ENCODE measurements around the gene STAC3. TPM values are rescaled to one million over a fixed set of nuclear protein-coding genes. Genes with fewer than 3 reads are reported as not detected.

Gene STAC3
- total RNA-seq, 2 experiments from 2014 or later, result 4.1 to 4.5 TPM

DNA sequence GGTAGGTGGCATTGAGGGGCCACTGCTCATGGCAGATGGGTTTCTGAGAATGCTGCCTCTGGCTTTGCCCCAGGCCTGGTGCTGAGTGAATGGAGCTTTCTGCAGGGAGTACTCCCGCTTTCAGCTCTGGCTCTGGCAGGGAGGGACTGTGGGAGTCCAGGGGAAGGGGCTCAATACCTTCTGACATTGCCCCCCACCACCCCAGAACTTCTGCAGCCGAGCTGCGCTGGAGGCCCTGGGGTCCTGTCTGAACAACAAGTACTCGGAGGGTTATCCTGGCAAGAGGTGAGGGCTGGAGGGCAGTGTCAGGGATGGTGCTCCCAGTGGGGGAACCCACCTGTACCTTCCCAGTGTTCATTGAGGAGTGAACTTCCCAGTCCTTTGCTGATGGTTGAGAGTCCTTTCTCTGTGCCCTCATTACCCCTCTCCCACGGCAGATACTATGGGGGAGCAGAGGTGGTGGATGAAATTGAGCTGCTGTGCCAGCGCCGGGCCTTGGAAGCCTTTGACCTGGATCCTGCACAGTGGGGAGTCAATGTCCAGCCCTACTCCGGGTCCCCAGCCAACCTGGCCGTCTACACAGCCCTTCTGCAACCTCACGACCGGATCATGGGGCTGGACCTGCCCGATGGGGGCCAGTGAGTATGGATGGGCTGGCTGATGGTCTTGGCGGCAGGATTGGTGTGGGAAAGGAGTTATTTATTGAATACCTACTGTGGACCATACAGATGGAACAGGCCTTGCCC, 19.5 kb downstream of the STAC3 start:
- Mint-ChIP-seq H3K27ac (no peak overlapping the region), H3K4me1 (peaks cover 71% of the 10 kb centered on the region), H3K36me3 (ENCODE audit: low read depth) (peaks cover 61% of the 10 kb centered on the region)

DNA sequence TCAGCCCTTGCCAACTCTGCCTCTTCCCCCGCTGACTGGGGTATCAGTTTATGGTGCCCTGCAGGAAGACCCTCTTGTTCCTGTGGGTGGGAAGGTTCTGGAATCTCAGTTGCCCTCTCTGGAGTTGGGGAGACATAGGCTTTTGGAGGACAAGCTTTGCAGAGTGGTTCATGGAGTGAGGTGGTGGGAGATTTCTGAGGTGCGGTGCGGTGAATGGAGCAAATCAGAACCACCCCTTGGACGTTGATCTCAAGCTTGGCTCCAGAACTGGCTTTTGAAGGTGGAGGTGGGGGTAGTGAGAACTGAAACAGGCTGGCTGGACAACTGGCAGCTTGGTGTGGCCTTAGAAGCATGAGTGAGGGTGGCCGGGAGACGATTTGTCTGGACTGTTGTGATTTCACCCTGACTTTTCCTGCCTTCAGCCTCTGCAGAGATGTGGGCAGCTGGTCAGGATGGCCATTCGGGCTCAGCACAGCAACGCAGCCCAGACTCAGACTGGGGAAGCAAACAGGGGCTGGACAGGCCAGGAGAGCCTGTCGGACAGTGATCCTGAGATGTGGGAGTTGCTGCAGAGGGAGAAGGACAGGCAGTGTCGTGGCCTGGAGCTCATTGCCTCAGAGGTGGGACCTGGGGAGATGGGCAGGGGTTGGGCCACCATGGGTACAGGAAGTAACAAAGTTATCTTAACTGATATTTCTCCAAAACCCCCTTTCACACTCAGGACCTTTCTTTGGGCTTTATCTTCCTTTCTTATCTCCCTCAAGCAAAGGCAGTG, 20.4 kb downstream of the STAC3 start:
- no peak for DNase-seq
- H3K27me3 Mint-ChIP-seq, result peaks cover 17% of the 10 kb centered on the region
- H3K27ac Mint-ChIP-seq, result peak overlapping the region; percentile 80
- H3K4me3 Mint-ChIP-seq, result peak overlapping the region; percentile 94
- H3K36me3 Mint-ChIP-seq (ENCODE audit: low read depth), result peaks cover 56% of the 10 kb centered on the region
- H3K4me1 Mint-ChIP-seq, result peaks cover 72% of the 10 kb centered on the region
- POLR2A ChIA-PET, result interaction anchor here (1.4 to 3.5 kb wide), 8 partner anchors 9 to 230 kb away, joined by 5 to 51 read pairs (median 9); partner anchors contain the start of genes GLI1, NEMP1 and STAT6
- CTCF ChIA-PET, result interaction anchor here (1.5 to 7.3 kb wide), 4 partner anchors 11 to 228 kb away, joined by 3 to 146 read pairs (median 62); partner anchors contain the start of gene GLI1
- H3K9me3 Mint-ChIP-seq, result no peaks in the 10 kb centered on the region

More for the DNA sequence above, 19.5 kb downstream of the STAC3 start:
- no peaks in the 10 kb centered on the region for H3K9me3 Mint-ChIP-seq
- peaks cover 10% of the 10 kb centered on the region for H3K27me3 Mint-ChIP-seq
- CTCF ChIA-PET, result interaction anchor here (2.7 to 7.3 kb wide), 2 partner anchors 10 to 17 kb away, joined by 110 to 146 read pairs; a partner anchor contains a TSS
- POLR2A ChIA-PET, result interaction anchor here (2.3 to 3.5 kb wide), 2 partner anchors 8 kb away, joined by 6 to 51 read pairs; no protein-coding TSS in a partner anchor
- no peak for DNase-seq
- H3K4me3 Mint-ChIP-seq, result peak overlapping the region; percentile 94

DNA sequence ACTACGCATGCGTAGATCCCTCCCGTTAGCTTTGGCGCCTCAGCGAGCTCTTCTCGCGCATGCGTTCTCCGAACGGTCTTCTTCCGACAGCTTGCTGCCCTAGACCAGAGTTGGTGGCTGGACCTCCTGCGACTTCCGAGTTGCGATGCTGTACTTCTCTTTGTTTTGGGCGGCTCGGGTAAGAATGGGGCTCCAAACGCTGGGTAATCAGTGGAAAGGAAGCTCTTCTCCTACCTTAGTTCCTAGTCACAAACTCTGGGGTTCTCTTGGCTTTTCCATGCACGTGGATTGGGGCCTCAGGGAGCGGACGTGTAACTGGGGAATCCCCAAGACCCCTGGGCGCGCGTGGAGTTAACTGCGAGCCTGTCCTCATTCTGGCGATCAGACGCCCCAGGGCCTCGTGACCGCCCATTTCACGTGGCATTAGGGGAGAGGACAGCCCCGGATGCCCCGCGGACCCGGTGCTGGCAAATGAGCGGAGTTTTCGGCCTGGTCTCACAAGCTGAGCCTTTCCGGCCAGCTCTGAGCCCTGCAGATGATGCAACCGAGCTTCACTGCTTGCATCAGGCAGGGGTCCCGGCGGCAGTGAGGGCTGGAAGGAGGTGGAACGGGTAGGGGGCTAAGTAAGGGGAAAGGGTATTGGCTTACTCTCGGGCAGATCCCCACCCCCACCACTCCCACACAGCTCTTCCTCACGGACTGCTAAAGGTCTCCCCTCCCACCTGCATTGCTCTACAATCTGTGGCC, 21.2 kb downstream of the STAC3 start, which contains the start of gene SHMT2:
TSS of gene SHMT2 (plus strand) at position 78 of the 747 bp plus-strand sequence. CDS start at position 146, 68 bp downstream.
- H3K9me3 Mint-ChIP-seq, result no peaks in the 10 kb centered on the region
- H3K27ac Mint-ChIP-seq, result peak within 1 kb of the TSS; percentile 80
- peak; percentile 93 for DNase-seq
- H3K27me3 Mint-ChIP-seq, result peaks cover 22% of the 10 kb centered on the region
- H3K4me3 Mint-ChIP-seq, result peak within 1 kb of the TSS; percentile 94
- ChIA-PET POLR2A (interaction anchor here (1.1 to 3.5 kb wide), 11 partner anchors 10 to 594 kb away, joined by 3 to 51 read pairs (median 7); partner anchors contain the start of genes CDK4, GLI1, NEMP1 and STAT6), CTCF (interaction anchor here (0.7 to 7.3 kb wide), 15 partner anchors 12 to 244 kb away, joined by 3 to 146 read pairs (median 4); partner anchors contain the start of gene GLI1)
- peaks cover 51% of the 10 kb centered on the region for H3K36me3 Mint-ChIP-seq (ENCODE audit: low read depth)
- peaks cover 75% of the 10 kb centered on the region for H3K4me1 Mint-ChIP-seq

DNA sequence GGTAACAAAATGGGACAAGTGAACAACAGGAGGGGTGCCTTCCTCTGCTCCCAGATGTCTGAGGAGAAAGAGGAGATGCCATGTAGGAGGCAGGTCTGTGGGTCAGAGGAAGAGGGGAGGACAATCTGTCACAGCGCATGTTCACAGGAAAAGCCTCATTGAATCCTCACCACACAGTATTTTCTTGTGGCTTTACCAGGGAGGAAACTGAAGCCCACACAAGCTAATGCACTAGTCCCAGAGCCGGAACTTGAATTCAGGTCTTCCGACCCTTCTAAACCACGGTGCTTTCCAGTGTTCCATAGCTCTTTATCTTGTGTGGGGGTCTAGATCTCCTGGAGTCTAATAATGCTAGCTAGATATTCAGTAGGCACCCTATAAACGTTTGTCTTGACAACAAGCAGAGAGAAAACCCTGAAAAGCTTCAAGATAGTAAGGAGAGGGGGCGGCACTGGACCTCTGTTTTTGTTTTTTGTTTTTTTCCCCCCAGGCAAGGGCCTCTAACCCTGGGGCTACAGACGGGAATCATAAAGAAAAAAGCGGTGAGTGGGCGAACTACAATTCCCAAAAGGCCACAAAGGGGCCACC, 21.8 kb downstream of the STAC3 start:
- H3K36me3 Mint-ChIP-seq (ENCODE audit: low read depth), result peaks cover 45% of the 10 kb centered on the region
- H3K27ac Mint-ChIP-seq, result peak overlapping the region; percentile 80
- H3K4me1 Mint-ChIP-seq, result peaks cover 72% of the 10 kb centered on the region
- CTCF ChIA-PET, result interaction anchor here (0.7 to 7.3 kb wide), 15 partner anchors 11 to 245 kb away, joined by 3 to 146 read pairs (median 4); partner anchors contain the start of gene GLI1
- peak; percentile 34 for DNase-seq
- H3K27me3 Mint-ChIP-seq, result peaks cover 27% of the 10 kb centered on the region
- H3K4me3 Mint-ChIP-seq, result peak overlapping the region; percentile 94
- no peaks in the 10 kb centered on the region for H3K9me3 Mint-ChIP-seq
- POLR2A ChIA-PET, result interaction anchor here (1.1 to 3.5 kb wide), 10 partner anchors 10 to 593 kb away, joined by 3 to 51 read pairs (median 8); partner anchors contain the start of genes CDK4, NEMP1 and STAT6

DNA sequence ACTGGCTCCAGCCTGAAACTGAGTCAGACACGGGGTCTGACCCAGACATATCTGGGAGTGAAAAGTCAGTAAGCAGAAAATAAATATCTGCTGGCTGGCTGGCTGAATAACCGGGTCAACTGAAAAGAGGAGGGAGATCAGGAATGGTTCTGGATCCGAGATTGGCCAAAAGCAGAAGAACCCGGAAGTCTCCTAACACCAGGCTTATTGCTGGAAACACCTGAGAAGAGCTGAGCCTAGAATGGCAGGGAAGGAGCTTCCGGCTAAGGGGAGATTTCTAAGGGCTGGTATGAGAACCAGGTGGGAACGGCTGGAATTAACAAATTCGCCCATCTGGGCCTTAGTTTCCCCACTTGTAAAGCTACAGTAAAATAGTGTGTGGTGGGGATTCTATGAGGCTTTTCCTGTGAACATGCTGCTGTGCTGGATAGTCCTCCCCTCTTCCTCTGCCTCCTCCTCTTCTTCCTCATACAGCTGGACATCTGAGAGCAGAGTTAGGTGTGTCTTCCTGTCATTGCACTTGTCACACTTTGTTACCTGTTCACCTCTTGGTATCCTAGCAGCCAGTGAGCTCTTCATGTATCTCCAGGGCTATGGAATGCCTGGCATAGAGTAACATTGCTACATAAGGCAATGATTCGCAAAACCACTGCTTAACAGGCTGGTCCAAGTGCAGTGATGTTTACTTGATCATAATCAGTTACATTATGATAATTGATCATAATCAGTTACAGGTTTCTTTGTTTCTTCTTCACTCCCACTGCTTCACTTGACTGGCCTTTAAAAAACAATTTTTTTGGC, 23.5 kb downstream of the STAC3 start:
- no peak for DNase-seq
- Mint-ChIP-seq H3K36me3 (ENCODE audit: low read depth) (peaks cover 30% of the 10 kb centered on the region), H3K9me3 (no peaks in the 10 kb centered on the region), H3K4me3 (no peak overlapping the region), H3K27ac (no peak overlapping the region), H3K27me3 (peaks cover 39% of the 10 kb centered on the region), H3K4me1 (peaks cover 73% of the 10 kb centered on the region)
- POLR2A ChIA-PET, result interaction anchor here (1.7 to 4.3 kb wide), 3 partner anchors 10 to 15 kb away, joined by 6 to 34 read pairs (median 11); partner anchors contain the start of gene NXPH4
- CTCF ChIA-PET, result interaction anchor here (0.5 to 7.3 kb wide), 6 partner anchors 10 to 103 kb away, joined by 3 to 110 read pairs (median 10); a partner anchor contains a TSS

DNA sequence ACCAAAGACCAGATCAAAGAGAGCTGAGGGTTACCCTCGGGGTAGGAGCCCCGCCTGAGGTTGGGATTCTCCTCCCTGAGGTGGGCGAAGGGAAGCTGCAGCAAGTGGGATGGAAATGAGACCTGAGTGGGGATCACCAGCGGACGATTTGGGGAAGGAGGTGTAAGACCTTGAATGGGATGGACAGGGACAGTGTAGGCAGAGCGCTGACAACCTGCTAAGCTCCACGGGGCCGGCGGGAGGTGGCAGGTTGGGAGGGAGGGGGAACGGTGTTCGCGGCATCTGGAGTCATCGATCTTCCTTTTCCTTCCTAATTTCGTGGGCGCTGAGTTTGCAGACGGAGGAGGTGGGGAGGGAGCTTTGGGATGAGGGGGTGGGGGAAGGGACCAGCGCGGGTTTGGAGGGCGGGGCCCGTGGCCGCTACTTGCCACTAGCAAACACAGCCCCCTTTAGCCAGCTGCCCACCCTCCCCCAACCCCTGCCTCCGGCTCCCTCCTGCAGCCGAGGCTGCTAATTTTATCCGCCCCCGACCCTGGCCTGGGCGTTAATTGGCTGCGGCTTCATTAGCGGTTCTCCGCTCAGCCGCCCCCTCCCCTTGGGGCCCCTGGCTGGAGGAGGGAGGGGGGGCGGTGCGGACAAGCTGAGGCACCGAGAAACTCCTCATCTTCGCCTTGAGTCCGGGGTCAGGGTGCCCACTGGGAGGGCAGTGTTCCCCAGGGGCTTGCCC, 24.2 kb downstream of the STAC3 start:
- H3K4me3 Mint-ChIP-seq, result no peak overlapping the region
- DNase-seq, result no peak
- H3K27ac Mint-ChIP-seq, result no peak overlapping the region
- ChIA-PET CTCF (interaction anchor here (0.5 to 7.3 kb wide), 6 partner anchors 13 to 115 kb away, joined by 3 to 110 read pairs (median 10); partner anchors contain the start of gene STAT6), POLR2A (interaction anchor here (1.7 to 4.3 kb wide), 3 partner anchors 9 to 16 kb away, joined by 6 to 34 read pairs (median 11); partner anchors contain the start of gene NXPH4)
- H3K36me3 Mint-ChIP-seq (ENCODE audit: low read depth), result peaks cover 22% of the 10 kb centered on the region
- H3K9me3 Mint-ChIP-seq, result no peaks in the 10 kb centered on the region
- peaks cover 46% of the 10 kb centered on the region for H3K27me3 Mint-ChIP-seq
- peaks cover 66% of the 10 kb centered on the region for H3K4me1 Mint-ChIP-seq

DNA sequence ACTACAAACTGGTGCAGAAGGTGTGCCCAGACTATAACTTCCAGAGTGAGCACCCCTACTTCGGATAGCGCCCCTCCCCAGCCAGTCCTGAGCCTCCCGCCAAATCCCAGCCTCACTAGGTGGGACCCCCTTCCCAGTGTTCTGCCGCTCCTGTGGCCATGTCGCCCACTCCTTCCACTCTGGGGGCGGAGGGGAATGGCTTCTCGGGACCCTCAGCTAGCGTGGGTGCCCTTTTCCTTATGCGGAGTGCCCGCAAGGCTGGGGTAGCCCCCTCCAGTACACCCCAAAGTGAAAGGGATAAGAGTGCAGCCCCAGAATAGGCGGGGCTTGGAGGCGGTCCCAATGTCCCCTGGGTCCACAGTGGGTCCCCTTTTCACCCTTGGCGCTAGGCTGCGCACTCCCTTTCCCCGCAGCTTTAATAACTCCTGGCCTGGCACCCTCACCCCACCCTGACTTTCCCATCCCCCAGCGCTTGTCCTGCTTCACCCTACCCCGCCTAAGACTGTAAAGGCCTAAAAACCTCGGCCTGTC, 25.2 kb downstream of the STAC3 start:
- Mint-ChIP-seq H3K4me3 (peak overlapping the region; percentile 50), H3K4me1 (peaks cover 62% of the 10 kb centered on the region), H3K9me3 (no peaks in the 10 kb centered on the region), H3K27me3 (peaks cover 56% of the 10 kb centered on the region), H3K27ac (no peak overlapping the region), H3K36me3 (ENCODE audit: low read depth) (peaks cover 15% of the 10 kb centered on the region)
- DNase-seq, result no peak
- POLR2A ChIA-PET, result interaction anchor here (0.6 to 4.3 kb wide), 5 partner anchors 10 to 17 kb away, joined by 3 to 34 read pairs (median 5); no protein-coding TSS in a partner anchor
- CTCF ChIA-PET, result interaction anchor here (1.1 to 7.3 kb wide), 5 partner anchors 12 to 233 kb away, joined by 3 to 110 read pairs (median 16); partner anchors contain the start of gene STAT6

DNA sequence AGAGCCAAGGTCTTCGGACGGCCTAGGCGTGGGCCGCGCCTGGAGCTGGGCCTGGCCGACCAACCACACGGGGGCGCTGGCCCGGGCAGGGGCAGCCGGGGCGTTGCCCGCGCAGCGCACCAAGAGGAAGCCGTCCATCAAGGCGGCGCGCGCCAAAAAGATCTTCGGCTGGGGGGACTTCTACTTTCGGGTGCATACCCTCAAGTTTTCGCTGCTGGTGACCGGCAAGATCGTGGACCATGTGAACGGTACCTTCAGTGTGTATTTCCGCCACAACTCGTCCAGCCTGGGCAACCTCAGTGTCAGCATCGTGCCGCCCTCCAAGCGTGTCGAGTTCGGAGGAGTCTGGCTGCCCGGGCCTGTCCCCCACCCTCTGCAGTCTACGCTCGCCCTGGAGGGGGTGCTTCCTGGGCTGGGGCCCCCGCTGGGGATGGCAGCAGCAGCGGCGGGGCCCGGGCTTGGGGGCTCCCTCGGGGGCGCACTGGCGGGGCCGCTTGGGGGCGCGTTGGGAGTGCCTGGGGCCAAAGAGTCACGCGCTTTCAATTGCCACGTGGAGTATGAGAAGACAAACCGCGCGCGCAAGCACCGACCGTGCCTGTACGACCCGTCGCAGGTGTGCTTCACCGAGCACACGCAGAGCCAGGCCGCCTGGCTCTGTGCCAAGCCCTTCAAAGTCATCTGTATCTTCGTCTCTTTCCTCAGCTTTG, 25.9 kb downstream of the STAC3 start:
- peak overlapping the region; percentile 53 for H3K4me3 Mint-ChIP-seq
- no peak overlapping the region for H3K27ac Mint-ChIP-seq
- H3K4me1 Mint-ChIP-seq, result peaks cover 57% of the 10 kb centered on the region
- POLR2A ChIA-PET, result interaction anchor here (0.9 to 4.3 kb wide), 4 partner anchors 9 to 18 kb away, joined by 4 to 34 read pairs (median 4); no protein-coding TSS in a partner anchor
- DNase-seq, result peak; percentile 74
- H3K36me3 Mint-ChIP-seq (ENCODE audit: low read depth), result peaks cover 9% of the 10 kb centered on the region
- no peaks in the 10 kb centered on the region for H3K9me3 Mint-ChIP-seq
- CTCF ChIA-PET, result interaction anchor here (0.5 to 7.3 kb wide), 7 partner anchors 11 to 234 kb away, joined by 4 to 110 read pairs (median 16); a partner anchor contains a TSS
- H3K27me3 Mint-ChIP-seq, result peaks cover 59% of the 10 kb centered on the region

DNA sequence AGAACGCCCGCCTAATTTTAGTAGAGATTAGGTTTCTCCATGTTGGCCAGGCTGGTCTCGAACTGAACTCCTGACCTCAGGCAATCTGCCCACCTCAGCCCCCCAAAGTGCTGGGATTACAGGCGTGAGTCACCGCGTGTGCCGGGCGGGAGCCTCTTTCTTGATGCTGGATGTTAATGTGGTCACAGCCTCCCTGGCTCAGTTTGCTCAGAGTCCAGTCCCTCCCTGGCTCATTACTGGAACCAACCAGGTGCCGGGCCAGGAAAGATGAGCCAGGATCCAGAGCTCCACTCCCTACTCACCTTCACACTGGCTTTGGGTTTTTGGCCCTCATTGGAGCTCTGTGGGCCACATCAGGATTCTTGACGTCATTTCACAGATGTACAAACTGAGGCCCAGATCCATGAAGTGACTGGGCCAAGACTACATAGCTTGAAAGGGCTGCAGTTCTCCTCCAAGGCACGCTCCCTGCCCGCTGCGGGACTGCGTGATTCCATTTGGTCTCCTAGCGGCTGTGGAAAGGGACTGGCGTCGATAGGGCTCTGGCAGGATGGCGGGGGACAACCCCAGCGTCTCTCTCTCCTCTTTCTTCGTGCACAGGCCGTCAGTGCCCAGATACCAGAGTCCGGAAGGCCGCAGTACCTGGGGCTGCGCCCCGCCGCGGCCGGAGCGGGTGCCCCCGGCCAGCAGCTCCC, 26.6 kb downstream of the STAC3 start:
- Mint-ChIP-seq H3K27ac (no peak overlapping the region), H3K4me3 (no peak overlapping the region), H3K27me3 (peaks cover 64% of the 10 kb centered on the region), H3K36me3 (ENCODE audit: low read depth) (peaks cover 3% of the 10 kb centered on the region), H3K9me3 (no peaks in the 10 kb centered on the region), H3K4me1 (peaks cover 50% of the 10 kb centered on the region)
- POLR2A ChIA-PET, result interaction anchor here (0.9 to 4.3 kb wide), 4 partner anchors 9 to 18 kb away, joined by 4 to 34 read pairs (median 4); no protein-coding TSS in a partner anchor
- CTCF ChIA-PET, result interaction anchor here (0.5 to 7.3 kb wide), 5 partner anchors 10 to 235 kb away, joined by 4 to 110 read pairs (median 5); a partner anchor contains a TSS
- no peak for DNase-seq
